C4-2B (cell line): ENCODE results near the gene RAB31.

Experiments used
- H3K27ac ChIP-seq: fragments of 450-650 bp; 2 replicates; pipeline ENCODE4 v1.5.1; 2017
- CTCF ChIP-seq: fragments of 450-650 bp; conservative IDR thresholded peaks from 2 replicates; pipeline ENCODE4 v1.5.1; 2017; ENCODE audit warnings: mild to moderate bottlenecking
- ZFX ChIP-seq: fragments of 450-650 bp; IDR thresholded peaks from 2 replicates; pipeline ENCODE4 v1.6.1; 2017

RAB31 gene

GRCh38 chr18:9756933-9757470 is 48.9 kb downstream of the RAB31 start:
- no peak for TF ChIP-seq CTCF
- TF ChIP-seq ZFX = no peak
- H3K27ac ChIP-seq = no peak overlapping the region

GRCh38 chr18:9757827-9758621 is 49.9 kb downstream of the RAB31 start:
- TF ChIP-seq ZFX = no peak
- no peak overlapping the region for H3K27ac ChIP-seq

DNA sequence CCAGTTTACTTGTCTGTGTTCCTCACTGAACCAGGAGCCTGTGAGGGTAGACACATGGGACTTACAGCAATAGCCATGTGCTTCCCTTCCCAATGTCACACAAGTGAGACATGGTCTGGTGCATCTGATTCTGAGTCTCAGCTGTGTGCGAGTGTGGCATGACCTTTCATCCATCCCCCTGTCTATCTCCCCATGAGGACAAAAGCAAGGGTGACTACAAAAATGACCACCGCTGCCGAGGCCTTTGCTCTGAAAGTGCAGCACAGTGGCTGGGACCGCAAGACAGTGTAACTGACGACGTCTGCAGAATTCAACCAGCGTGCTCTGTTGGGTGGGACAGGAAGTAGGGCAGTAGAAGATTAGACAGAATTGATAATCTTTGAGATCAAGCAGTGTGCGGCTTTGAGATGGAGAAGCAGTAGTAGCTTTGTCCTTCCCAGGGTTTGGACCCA is 50.5 kb downstream of the RAB31 start:
- TF ChIP-seq CTCF = no peak
- TF ChIP-seq ZFX = no peak
- no peak overlapping the region for H3K27ac ChIP-seq

DNA sequence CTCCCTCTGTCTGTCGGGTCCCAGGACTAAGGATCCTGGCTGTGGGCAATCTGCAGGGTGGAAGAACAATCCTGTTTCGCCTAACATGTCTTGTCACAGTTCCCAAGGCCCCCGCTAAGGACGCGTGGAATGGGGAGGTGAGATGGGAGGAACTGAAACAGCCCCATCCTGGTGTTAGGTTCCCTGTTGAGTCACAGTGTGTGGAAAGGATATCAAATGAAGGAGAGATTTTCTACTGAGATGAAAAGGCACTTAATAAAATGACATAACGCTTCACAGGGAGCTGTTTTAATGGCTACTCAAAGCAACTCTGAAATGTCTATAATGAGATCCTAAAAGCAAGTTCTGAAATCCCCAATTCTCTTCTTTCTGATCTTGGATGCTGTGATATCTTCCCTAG is 52.5 kb downstream of the RAB31 start:
- no peak overlapping the region for H3K27ac ChIP-seq
- TF ChIP-seq CTCF (no peak), ZFX (no peak)

GRCh38 chr18:9762526-9762925 is 54.4 kb downstream of the RAB31 start:
- no peak overlapping the region for H3K27ac ChIP-seq

GRCh38 chr18:9763157-9763556 is 55.1 kb downstream of the RAB31 start:
- TF ChIP-seq ZFX (no peak), CTCF (no peak)
- no peak overlapping the region for H3K27ac ChIP-seq

More at GRCh38 chr18:9762526-9762925, 54.4 kb downstream of the RAB31 start:
- no peak for TF ChIP-seq ZFX
- TF ChIP-seq CTCF = no peak

DNA sequence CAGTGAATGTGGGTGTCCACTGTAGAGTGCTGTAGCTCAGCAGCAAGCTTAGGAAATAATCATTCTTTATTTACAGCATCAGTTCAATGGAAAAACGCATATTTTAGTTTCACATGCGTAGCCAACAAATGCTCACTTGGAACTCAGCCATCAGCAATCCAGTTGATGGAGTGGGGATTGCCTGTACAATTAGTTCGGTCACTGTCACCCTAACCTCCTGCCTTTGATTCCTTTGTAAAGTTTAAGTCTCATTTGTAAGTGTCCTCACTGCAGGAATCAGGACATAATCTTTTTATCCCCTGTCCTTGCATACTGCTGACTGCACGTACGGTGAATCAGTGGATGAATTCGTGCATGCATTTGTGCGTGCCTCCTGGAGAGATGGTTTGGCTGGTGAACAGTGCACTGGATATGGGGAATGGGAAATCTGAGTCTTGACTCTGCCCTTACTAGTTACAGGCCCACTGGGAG is 55.9 kb downstream of the RAB31 start:
- TF ChIP-seq CTCF = no peak
- no peak for TF ChIP-seq ZFX
- no peak overlapping the region for H3K27ac ChIP-seq
